DND-41 (cell line): ENCODE measurements around the gene ACKR3.

ENCODE experiments used
- CTCF ChIP-seq: IDR thresholded peaks from 2 replicates; pipeline ENCODE4 v1.5.1; 2012; ENCODE audit warnings: borderline replicate concordance, low read length, moderate library complexity, mild to moderate bottlenecking; ENCODE audit not compliant: poor library complexity, severe bottlenecking; ENCODE audit errors: extremely low read depth
- EZH2 ChIP-seq: IDR thresholded peaks from 3 replicates; pipeline ENCODE4 v1.6.1; 2012; ENCODE audit warnings: borderline replicate concordance, low read depth, mild to moderate bottlenecking, moderate library complexity, low read length, inconsistent platforms; ENCODE audit not compliant: severe bottlenecking

GRCh38 chr2:236525411-236525997 is 44.1 kb upstream of the ACKR3 start:
- TF ChIP-seq CTCF (no peak), EZH2 (no peak)
